GM19239 (cell line): Measurements from ENCODE around the gene GRIK2.
"Not testable (repeated sequence)": the region's sequence is repeated elsewhere in the genome, so short reads cannot be mapped to it uniquely, and the experiment has no call there.

Experiments
- DNase-seq: peaks from one replicate; pipeline ENCODE4 v3.0.0; 2011; ENCODE audit warnings: low spot score; ENCODE audit not compliant: insufficient read length
- FAIRE-seq: peaks from 2 replicates; lab custom pipeline; 2011; peaks lifted over from hg19 to GRCh38; lab: Jason Lieb, UNC

GRIK2 gene

GRCh38 chr6:101393251-101393828, at the start of gene GRIK2:
GRIK2 (plus strand) TSS chr6:101393708.
- DNase-seq = no peak
- FAIRE-seq = no peak

DNA sequence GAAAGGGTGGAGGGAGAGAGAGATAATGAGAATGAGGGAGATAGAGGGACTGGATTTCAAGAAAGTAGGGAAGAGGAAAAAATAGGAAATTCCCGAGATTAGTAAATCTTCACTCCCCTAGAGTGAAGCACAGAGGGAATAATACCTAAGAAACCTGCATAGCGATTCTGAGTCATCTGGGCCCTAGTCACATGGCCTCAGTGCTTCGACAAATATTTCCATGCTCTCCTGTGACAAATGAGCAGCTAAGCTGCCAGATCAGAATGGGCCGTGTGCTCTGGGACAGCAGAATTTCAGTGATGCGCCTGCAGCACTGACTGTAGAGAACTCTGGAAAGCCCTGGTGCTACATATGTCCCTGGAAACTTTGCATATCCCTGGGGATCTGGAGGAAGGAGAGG, 48.6 kb upstream of the GRIK2 start:
- DNase-seq = no peak
- FAIRE-seq = no peak

DNA sequence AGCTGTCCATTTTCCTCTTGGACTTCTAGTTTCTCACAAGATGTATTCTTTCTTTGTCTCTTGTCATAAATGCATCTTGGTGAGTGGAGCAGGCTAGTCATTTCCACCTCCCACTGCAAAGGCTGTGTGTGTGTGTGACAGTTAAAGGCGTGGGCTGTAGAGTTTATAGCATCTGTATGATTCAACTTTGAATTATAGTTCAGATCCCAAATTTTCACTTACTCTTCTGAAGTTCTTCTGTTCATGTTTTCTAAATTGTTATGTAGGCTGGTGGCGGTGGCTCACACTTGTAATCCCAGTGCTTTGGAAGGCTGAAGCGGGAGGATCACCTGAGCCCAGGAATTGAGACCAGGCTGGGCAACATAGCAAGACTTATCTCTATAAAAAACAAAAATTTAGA, 44.7 kb upstream of the GRIK2 start:
- DNase-seq = no peak
- no peak for FAIRE-seq

GRCh38 chr6:101350631-101351030, 42.9 kb upstream of the GRIK2 start:
- DNase-seq = not testable (repeated sequence)

GRCh38 chr6:101351173-101351572, 42.3 kb upstream of the GRIK2 start:
- FAIRE-seq = no peak
- DNase-seq = no peak

More at GRCh38 chr6:101350631-101351030, 42.9 kb upstream of the GRIK2 start:
- not testable (repeated sequence) for FAIRE-seq

GRCh38 chr6:101352316-101352715, 41.2 kb upstream of the GRIK2 start:
- DNase-seq (no peak), FAIRE-seq (no peak)

- FAIRE-seq = no peak
- DNase-seq = no peak
These were observed 28.3 kb upstream of the GRIK2 start for GRCh38 chr6:101365181-101365580.

DNA sequence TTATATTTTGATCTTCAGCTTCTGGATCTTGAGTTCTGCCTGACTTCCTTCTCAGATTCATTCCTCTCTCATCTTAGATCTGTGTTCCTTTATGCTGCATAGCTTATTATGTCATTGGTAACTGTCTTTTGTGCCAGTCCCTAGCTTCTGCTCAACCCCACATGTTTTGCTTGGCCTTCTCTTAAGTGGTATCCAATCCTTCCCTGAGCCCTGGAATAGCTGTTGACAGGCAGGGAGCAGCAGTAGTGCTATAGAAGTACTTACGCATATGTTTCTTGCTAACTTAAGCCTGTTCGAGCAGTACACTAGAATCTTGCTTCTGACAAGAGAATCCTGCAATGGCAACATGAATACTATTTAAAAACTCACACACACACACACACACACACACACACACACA, 13.6 kb upstream of the GRIK2 start:
- DNase-seq = no peak
- FAIRE-seq = no peak

GRCh38 chr6:101380897-101381630, 12.4 kb upstream of the GRIK2 start:
- DNase-seq (no peak), FAIRE-seq (no peak)

- FAIRE-seq, DNase-seq: not testable (repeated sequence)
These were observed 9.8 kb upstream of the GRIK2 start for GRCh38 chr6:101383747-101384146.

DNA sequence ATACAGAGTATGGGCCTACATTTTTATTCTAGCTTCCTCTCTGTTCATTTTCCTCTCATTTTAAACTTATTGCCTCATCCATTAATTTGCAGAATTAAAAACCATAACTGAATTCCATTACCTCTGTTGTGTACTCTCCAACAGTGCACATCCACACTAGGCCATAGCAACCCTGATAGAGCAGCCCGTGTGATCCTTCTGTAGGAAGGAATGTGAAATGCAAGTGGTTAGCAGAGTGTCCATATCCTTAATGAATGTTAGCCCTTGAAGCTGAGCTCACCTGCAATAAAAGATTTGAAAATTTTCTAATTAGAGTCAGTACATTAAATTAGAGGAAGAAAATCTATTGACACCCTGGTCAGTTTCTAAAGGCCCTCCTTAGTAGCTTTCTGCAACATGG, 6.5 kb upstream of the GRIK2 start:
- FAIRE-seq (no peak), DNase-seq (no peak)

GRCh38 chr6:101391772-101392585, 1.5 kb upstream of the GRIK2 start:
- FAIRE-seq = no peak

GRCh38 chr6:101392586-101393230, 800 bp upstream of the GRIK2 start:
- FAIRE-seq (no peak), DNase-seq (no peak)

More at GRCh38 chr6:101391772-101392585, 1.5 kb upstream of the GRIK2 start:
- no peak for DNase-seq

DNA sequence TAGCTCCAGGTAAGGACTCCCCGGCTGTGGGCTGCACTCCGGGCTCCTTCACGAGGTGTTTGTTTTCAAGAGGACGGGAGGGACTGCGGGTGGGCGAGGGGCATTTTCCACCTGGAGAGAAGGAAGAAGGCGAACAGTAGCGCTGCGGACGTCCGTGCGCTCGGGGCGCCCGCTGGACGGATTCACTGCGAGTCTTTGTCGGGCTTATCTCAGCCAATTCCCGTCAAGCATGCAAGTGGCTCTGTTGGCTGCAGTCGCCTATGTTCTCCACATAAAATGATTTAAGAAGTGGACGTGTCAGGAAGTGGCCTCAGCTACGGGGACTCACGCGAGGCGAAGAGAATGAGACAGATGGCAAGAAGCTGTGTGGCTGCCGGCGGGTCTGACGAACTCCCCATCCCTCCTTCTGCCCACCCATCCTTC, 332 bp downstream of the GRIK2 start:
- DNase-seq = no peak
- FAIRE-seq = no peak

DNA sequence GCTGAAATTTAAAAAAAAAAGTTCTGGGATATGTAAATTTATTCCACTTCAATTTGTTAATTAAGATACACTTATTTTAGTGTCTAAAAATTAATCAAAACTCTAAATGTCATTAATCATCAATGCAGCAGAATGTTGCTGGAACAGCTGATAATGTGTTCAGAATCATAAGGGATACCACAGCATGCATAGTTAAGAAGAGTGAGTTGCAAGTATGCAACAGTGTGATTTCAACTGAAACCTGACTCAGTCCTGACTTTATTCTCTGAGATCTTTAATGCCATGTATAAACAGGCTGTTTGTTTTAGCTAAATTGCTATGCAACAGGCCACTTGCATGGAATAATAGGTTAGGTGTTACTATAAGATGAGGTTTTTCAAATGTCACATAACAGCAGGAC, 1.4 kb downstream of the GRIK2 start:
- no peak for DNase-seq
- no peak for FAIRE-seq

DNA sequence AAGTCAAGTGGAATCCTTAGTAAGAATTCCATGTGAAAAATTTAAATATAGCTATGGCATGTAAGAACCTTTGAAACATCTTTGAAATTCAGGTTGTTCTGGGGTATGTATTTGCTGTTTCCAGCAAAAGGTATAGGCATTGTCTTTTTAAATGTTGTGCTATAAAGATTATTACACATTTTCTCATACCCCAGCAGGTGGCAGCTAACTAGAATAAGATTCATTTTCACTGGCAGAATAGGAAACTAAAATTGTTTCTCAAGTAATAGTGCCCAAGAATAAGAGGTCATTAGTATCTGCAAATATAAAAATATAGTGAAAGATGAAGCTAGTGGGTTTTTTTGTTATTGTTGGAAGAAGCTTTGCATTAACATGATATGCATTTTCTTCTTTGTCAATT, 1.8 kb downstream of the GRIK2 start:
- no peak for FAIRE-seq

DNA sequence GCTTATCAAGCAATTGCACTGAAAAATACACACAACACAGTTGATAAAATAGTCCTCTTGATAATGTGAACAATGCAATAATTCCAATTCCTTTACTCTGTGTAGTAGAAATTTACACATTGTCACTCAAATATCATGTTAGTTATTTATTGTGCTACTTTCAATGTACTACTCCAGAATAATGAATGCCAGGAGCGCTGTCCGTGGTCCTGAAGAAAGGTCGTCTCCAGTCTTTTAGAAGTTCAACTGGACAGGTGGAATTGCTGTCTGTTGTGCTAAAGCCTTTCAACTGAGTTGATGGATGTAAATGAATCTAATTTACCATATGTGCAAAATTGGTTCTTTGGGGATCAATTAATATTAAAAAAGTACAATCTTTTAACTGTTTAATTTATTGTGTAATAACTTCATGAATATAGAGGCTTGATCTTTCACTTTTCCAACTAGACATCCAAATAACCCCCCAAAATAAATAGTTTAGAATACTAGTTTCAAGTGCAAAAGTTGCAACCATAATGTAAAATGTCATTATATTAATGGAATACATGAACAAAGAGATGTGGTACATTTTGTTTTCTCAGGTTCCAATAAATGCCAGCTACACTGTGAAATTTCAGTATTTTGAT, 3.2 kb downstream of the GRIK2 start:
- FAIRE-seq = peak; percentile 61
- DNase-seq = peak; percentile 29

More for the DNA sequence above, 1.8 kb downstream of the GRIK2 start:
- DNase-seq = no peak

GRCh38 chr6:101397199-101397598, 3.7 kb downstream of the GRIK2 start:
- DNase-seq (no peak), FAIRE-seq (no peak)

- no peak for FAIRE-seq
- no peak for DNase-seq
These were observed 5.5 kb downstream of the GRIK2 start for GRCh38 chr6:101398716-101399615.
